ENCODE results near the gene OSBPL1A. TPM values are rescaled to one million over a fixed set of nuclear protein-coding genes. Genes with fewer than 3 reads are reported as not detected.

OSBPL1A gene
- total RNA-seq, 1 donor from 2014 or later: 42.0 TPM

- no peaks in the 10 kb centered on the region for H3K9me3 ChIP-seq
- no peak overlapping the region for H3K27ac ChIP-seq
- ATAC-seq (peak; percentile 72), DNase-seq (no peak)
- TF ChIP-seq, protein P1, sequence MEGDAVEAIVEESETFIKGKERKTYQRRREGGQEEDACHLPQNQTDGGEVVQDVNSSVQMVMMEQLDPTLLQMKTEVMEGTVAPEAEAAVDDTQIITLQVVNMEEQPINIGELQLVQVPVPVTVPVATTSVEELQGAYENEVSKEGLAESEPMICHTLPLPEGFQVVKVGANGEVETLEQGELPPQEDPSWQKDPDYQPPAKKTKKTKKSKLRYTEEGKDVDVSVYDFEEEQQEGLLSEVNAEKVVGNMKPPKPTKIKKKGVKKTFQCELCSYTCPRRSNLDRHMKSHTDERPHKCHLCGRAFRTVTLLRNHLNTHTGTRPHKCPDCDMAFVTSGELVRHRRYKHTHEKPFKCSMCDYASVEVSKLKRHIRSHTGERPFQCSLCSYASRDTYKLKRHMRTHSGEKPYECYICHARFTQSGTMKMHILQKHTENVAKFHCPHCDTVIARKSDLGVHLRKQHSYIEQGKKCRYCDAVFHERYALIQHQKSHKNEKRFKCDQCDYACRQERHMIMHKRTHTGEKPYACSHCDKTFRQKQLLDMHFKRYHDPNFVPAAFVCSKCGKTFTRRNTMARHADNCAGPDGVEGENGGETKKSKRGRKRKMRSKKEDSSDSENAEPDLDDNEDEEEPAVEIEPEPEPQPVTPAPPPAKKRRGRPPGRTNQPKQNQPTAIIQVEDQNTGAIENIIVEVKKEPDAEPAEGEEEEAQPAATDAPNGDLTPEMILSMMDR (IDR thresholded peaks at IDR 0.05): no peak
- H3K4me1 ChIP-seq: peaks cover 9% of the 10 kb centered on the region
- H3K36me3 ChIP-seq: peaks cover 22% of the 10 kb centered on the region
- no peaks in the 10 kb centered on the region for H3K27me3 ChIP-seq
- H3K4me3 ChIP-seq: no peak overlapping the region
- intact Hi-C loops (cut with DNase I): no loop called here
These were observed 271.3 kb downstream of the OSBPL1A start for GRCh38 chr18:24126155-24126961.

GRCh38 chr18:24121625-24122024 lies 276.0 kb downstream of the OSBPL1A start:
- DNase-seq: no peak
- Histone ChIP-seq H3K36me3 (peaks cover 7% of the 10 kb centered on the region), H3K9me3 (no peaks in the 10 kb centered on the region), H3K4me1 (peaks cover 4% of the 10 kb centered on the region), H3K27ac (no peak overlapping the region), H3K27me3 (no peaks in the 10 kb centered on the region), H3K4me3 (no peak overlapping the region)
- ATAC-seq: no peak
- intact Hi-C loops (cut with DNase I): no loop called here
- TF ChIP-seq, protein P1 (IDR thresholded peaks at IDR 0.05): no peak

DNA sequence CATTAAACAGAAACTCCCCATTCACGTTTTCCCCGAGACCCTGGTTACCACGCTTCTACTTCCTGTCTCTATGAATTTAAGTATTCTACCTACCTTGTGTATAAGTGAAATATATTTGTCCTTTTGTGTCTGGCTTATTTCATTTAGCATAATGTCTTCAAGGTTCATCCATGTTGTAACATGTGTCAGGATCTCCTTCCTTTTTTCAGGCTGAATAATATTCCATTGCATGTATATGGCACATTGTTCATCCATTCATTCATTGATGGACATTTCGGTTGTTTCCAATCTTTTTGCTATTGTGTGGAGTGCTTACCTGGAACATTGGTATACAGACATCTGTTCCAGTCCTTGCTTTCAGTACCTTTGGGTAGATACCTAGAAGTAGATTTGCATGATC lies 276.9 kb downstream of the OSBPL1A start:
- Histone ChIP-seq H3K27ac (no peak overlapping the region), H3K36me3 (peaks cover 7% of the 10 kb centered on the region), H3K4me3 (no peak overlapping the region), H3K9me3 (no peaks in the 10 kb centered on the region), H3K4me1 (no peaks in the 10 kb centered on the region), H3K27me3 (no peaks in the 10 kb centered on the region)
- DNase-seq (no peak), ATAC-seq (no peak)
- intact Hi-C loops (cut with DNase I): no loop called here
- TF ChIP-seq, protein P1 (IDR thresholded peaks at IDR 0.05): no peak

DNA sequence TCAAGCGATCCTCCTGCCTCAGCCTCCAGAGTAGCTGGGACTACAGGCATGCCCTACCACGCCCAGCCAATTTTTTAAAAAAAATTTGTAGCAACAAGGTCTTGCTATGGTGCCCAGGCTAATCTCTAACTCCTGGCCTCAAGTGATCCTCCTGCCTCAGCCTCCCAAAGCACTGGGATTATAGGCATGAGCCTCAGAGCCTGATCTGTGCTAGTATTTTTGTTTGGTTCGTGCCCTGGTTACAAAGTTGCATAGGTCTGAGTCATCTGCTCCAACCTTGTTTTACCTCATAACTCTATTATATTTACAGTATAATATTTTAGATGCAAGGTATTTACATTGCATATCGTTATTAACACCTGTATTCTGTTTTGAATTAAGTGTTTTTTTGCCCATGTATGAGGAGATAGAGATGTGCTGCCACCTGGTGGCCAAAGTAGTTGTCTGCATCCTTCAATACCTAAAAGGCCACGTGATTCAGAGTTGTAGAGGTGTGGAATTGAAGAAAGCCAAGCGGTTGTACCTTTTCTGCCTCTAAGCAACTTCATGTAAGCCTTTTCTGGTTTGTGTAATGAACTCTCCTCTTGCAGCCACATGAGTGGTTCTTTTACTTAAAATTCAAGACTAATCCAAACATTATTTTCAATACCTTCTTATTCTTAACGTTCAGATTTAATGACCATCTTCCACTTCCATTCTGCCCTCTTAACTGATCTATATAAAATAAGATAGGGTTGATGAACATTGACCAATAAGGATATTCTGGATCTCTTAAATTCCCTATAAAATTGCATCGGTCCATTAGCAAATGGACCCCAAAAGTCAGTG lies 278.7 kb downstream of the OSBPL1A start:
- no peaks in the 10 kb centered on the region for H3K27me3 ChIP-seq
- DNase-seq: no peak
- ATAC-seq: peak; percentile 95

GRCh38 chr18:24115628-24116027 lies 282.0 kb downstream of the OSBPL1A start:
- no peak overlapping the region for H3K4me3 ChIP-seq
- TF ChIP-seq, protein P1 (IDR thresholded peaks at IDR 0.05): no peak
- no peaks in the 10 kb centered on the region for H3K27me3 ChIP-seq
- no peak overlapping the region for H3K27ac ChIP-seq
- no peaks in the 10 kb centered on the region for H3K4me1 ChIP-seq
- ATAC-seq (no peak), DNase-seq (no peak)
- intact Hi-C loops (cut with DNase I): no loop called here
- no peaks in the 10 kb centered on the region for H3K9me3 ChIP-seq
- no peaks in the 10 kb centered on the region for H3K36me3 ChIP-seq

More for the DNA sequence above, 278.7 kb downstream of the OSBPL1A start:
- Histone ChIP-seq H3K27ac (no peak overlapping the region), H3K36me3 (no peaks in the 10 kb centered on the region), H3K9me3 (no peaks in the 10 kb centered on the region), H3K4me3 (no peak overlapping the region), H3K4me1 (no peaks in the 10 kb centered on the region)
- TF ChIP-seq, protein P1 (IDR thresholded peaks at IDR 0.05): peak; percentile 98
- intact Hi-C loops (cut with DNase I): no loop called here
